CD4-positive, alpha-beta T cell treated with Interferon gamma for 1 hour (primary cell): ENCODE data around the gene PSMG2.

Source experiments
- DNase-seq: peaks from one replicate; pipeline ENCODE4 v3.0.0-alpha.2; 2020

Gene PSMG2, protein sequence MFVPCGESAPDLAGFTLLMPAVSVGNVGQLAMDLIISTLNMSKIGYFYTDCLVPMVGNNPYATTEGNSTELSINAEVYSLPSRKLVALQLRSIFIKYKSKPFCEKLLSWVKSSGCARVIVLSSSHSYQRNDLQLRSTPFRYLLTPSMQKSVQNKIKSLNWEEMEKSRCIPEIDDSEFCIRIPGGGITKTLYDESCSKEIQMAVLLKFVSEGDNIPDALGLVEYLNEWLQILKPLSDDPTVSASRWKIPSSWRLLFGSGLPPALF

DNA sequence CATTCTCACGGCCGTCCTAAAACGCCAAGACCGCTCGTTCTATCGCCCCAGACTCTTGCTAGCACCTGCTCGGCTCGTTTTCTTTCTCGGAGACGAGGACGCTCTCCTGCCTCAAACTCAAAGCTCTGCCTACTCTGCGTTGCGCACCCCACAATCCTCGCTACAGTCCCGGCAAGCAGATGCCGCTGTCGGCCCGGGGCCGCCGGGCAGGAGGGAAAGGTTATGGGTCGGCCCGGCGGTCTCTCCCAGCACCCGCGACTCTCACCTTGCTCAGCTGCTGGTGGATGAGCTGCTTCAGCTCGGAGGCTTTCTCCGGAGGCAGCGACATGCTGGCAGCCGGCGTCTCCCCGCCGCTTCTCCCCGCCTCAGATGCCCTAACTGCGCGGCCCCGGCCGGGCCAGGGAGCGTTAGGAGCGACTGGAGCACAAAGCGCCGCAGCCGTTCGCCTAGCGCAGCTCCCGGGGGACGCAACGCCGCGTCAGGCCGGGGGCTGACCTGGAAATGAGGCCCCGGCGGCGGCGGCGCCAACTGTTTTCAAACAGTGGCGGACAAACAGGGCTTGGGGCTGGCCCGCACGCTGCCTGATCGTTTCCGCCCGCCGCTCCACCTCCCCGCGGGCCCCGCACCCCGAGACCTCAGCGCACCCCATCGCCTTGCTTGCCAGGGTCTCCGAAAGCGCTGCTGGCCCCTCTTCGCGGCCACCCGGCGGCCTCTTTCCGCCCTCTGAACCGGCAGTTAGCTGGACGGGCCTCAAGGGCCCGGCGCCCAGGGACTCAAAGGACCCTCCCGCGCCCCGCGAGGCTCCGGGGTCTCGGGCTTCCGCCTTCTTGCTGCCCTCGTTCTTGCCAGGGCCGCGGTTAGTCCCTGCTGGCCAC, at the start of gene PSMG2, which contains the start of gene CEP76:
PSMG2 (plus strand) TSS at position 822 of the 875 bp plus-strand sequence. CDS start 66 bp downstream, outside the sequence.
CEP76 (minus strand) TSS at position 503 of the 875 bp plus-strand sequence; CDS start at position 328, 175 bp downstream.
- DNase-seq: peak; percentile 84

DNA sequence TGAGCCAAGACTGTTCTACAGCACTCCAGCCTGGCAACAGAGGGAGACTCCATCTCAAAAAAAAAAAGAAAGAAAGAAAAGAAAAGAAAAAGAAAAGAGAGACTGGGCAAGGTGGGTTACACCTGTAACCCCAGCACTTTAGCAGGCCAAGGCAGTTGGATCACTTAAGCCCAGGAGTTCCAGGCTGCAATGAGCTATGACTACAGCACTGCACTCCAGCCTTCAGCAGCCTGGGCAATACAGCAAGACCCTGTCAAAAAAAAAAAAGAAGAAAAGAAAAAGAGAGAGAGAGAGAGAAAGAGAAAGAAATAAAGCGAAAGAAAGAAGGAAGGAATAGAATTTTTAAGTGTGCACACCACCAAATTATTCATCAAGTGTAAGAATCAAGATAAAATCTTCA, 47.9 kb upstream of the PSMG2 start:
- no peak for DNase-seq

DNA sequence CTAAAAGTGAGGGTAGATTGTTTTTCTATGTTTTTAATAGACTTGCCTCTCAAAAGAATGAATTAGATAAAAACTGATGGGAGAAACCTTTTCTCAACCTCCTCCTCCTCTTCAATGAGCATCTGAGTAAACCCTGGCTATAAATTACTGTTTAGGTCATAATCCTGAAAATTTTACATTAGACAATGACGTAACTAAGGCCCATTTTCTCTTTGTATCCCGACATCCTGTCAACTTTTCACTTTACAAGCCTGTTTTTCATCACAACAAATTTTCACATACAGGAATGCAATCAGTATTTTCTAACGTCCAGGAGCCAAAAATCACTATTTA, 46.3 kb upstream of the PSMG2 start:
- no peak for DNase-seq

- no peak for DNase-seq
Observed at GRCh38 chr18:12656938-12657683, 45.7 kb upstream of the PSMG2 start.

- DNase-seq: peak; percentile 28
Observed at GRCh38 chr18:12657684-12658425, 45.0 kb upstream of the PSMG2 start, which contains the start of gene SPIRE1. Gene SPIRE1, minus strand, starts transcription at chr18:12658107. Its CDS starts 241 bp downstream, at chr18:12657866.

- DNase-seq: peak; percentile 6
Observed at GRCh38 chr18:12658426-12659138, 44.3 kb upstream of the PSMG2 start.

DNA sequence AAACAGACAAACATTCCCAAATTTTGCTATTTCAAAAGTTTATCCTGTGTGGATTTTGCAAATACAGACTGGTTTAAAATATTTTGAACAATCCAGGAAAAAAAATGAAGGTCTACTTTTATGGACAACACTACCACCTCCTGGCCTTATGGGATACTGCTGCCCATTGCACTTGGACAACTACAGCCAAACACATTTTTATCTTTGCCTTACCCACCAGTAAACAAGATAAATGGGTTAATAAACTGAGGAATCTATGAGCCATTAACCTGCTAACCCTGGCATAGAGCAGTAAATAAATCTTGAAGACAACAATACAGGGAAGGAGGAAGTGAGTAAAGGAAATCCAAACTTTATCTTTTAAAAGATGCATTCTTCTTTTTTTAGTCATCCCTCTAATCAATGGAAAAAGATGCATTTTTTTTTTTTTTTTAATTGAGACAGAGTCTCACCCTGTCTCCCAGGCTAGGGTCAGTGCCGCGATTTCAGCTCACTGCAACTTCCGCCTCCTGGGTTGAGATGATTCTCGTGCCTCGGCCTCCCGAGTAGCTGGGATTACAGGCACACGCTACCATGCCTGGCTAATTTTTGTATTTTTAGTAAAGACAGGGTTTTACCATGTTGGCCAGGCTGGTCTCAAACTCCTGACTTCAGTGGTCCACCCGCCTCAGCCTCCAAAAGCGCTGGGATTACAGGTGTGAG, 42.8 kb upstream of the PSMG2 start:
- DNase-seq: peak; percentile 10

DNA sequence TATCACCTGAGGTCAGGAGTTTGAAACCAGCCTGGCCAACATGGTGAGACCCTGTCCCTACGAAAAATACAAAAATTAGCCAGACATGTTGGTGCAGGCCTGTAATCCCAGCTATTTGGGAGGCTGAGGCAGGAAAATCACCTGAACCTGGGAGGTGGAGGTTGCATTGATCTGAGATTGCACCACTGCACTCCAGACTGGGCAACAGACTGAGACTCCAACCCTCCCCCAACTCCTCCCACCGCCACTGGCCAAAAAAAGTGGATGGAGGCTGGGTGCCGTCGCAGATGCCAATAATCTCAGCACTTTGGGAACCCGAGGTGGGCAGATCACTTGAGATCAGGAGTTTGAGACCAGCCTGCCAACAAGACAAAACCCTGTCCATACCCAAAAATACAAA, 34.8 kb upstream of the PSMG2 start:
- DNase-seq: no peak

DNA sequence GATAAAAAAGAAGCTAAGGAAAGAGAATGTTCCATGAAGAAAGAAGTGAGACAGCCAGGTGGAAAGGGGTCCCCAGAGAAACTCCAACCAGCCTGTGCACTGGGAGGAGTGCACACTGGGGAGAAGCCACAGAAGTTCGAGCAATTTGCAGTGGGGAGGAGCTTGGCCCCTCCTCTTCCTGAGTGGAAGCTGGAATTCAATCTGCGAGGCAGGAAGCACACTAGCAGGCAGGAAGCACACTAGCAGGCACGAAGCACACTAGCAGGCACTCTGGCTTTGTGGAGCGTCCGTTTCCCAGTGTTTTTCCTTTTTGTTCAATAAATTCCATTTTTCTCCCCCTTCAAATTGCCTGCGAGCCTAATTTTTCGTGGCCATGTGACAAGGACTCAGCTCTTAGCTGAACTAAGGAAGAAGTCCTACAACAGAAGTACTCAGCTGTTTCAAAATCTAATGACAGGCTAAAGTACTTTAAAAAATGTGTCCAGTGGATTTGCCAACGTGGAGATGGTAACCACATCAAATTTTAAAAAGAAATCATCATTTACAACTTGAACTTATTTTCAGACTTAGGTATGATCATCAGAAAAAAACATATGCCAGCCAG, 23.6 kb upstream of the PSMG2 start:
- DNase-seq: no peak

GRCh38 chr18:12686100-12686499, 16.7 kb upstream of the PSMG2 start:
- no peak for DNase-seq

DNA sequence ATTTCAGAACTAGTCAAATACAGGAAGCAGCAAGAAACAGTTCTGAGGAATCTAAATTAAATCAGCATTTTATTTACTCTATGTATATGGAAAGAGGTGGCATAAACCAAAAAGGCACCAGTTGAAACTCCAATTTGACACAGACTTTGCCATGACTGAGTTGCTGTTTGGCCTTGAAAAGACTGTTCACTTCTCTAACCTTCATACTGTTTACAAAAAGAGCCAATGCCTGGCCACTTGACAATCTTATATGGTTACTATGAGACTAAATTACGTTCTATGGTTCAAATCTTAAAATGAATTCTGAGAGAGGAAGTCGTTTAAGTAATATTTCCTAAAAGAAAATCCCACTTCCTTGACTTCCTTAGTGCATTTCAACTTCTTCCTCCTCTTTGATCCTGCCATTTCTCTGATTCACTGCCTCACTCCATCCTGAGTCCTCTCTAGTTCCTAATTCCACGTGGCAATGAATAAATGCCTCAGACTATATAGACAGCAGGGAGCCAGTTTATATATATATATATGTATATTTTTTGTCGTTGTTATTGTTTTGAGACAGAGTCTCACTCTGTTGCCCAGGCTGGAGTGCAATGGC, 13.5 kb upstream of the PSMG2 start:
- DNase-seq: no peak

- no peak for DNase-seq
Observed at GRCh38 chr18:12692206-12692605, 10.6 kb upstream of the PSMG2 start.

- DNase-seq: no peak
Observed at GRCh38 chr18:12694032-12694431, 8.8 kb upstream of the PSMG2 start.

- no peak for DNase-seq
Observed at GRCh38 chr18:12699747-12700146, 3.1 kb upstream of the PSMG2 start.

DNA sequence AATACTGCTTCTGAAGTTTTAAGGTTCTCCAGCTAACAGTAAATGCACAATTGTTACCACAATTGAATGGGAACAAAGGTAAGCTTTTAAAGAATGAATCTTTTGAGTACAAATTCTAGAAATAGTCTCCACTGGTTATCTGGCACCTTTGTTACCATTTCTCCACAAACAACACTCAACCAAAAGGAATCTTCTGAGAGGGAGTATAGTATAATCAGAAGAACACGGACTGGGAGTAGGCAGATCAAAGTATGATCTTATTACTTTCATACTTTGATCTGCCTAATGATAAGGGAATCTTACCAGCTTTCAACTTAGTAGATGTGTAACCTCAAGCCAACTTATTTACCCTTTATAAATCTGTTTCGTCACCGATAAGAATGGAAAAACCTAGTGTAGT, 1.7 kb upstream of the PSMG2 start:
- DNase-seq: no peak

DNA sequence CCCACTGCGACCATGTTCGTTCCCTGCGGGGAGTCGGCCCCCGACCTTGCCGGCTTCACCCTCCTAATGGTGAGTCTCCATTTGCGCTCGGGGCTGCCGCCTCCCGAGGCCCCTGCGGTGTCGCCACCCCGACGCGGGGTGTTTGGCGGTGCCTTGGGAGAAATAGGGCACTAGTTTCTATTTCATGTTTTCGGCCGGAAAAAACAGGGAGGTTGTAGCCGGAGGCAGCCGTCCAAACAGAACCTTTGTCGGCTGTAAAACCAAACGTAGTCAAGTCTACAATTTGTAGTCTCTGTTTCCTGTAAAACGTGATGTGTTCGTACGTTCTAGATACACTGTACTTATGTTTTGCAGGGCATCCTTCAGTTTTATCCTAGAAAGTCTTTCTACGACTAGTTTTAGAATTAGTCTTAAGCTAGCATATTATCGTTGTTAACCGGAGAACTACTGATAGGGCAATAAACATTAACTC, 290 bp downstream of the PSMG2 start:
- no peak for DNase-seq

- no peak for DNase-seq
Observed at GRCh38 chr18:12703664-12704063, 822 bp downstream of the PSMG2 start.

DNA sequence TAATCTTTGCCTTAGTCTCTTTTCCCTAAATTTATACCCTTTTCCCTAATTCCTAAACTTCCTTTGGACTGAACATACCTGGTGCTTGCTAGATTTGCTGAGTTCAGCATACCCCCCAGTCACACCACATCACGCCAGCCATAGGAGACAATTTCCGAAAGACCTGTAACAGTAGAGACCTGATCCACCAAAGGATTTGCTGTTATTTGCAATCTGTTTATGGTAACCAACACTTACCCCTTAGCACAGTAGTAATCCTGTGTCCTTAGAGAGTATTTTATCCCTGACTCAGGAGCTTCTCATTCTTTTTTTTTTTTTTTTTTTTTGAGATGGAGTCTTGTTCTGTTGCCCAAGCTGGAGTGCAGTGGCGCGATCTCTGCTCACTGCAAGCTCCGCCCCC, 8.6 kb downstream of the PSMG2 start:
- DNase-seq: no peak

GRCh38 chr18:12721495-12722275, 18.8 kb downstream of the PSMG2 start:
- no peak for DNase-seq
